Stimulated activated CD4-positive, alpha-beta T cell treated with anti-CD3 and anti-CD28 coated beads, Interleukin-2, amount 100 ng/mL, for 48 hours (primary cell): ENCODE measurements around the gene DDOST.
A peak's percentile ranks its signal among the peaks of the same experiment; 100 is the strongest.

Experiments
- DNase-seq, 2 donors: peaks; one replicate each; pipeline ENCODE4 v3.0.0-alpha.2; 2020

DDOST gene

DNA sequence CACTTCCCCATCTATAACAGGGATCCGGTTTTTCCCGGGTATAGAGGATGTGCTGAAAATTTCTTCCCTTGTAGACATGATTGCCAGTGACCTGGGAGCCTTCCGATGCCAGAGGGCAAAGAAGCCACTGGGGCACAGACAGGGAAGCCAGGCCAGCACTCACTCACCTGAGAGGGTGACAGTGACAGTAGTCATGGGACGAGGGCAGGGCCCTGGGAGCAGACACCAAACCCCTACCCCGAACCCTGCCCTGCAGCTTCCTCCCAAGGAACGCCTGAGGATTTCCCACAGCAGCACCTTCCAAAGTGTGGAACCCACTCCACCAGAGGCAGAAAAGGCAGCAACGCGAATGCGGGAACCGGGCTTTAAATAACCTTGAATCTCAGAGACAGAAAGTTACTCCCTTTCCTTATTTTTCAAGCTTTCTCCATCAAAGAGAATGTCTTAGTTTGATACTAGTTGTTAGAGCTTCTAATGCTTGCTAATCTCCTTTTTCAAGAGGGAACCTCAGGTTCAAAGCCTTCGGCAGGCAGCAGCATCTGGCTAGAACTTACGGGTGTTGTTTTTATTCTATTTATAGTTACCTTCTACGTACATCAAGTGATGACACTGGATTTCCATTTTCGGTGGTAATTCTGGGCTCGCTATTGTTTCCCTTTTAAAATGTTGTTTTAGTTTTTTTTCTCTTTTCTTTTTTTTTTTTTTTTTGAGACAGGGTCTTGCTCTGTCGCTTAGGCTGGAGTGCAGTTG lies 2.8 kb downstream of the DDOST start:
- no peak for DNase-seq

- DNase-seq: no peak
Measured at GRCh38 chr1:20657024-20657423, 4.1 kb downstream of the DDOST start.

DNA sequence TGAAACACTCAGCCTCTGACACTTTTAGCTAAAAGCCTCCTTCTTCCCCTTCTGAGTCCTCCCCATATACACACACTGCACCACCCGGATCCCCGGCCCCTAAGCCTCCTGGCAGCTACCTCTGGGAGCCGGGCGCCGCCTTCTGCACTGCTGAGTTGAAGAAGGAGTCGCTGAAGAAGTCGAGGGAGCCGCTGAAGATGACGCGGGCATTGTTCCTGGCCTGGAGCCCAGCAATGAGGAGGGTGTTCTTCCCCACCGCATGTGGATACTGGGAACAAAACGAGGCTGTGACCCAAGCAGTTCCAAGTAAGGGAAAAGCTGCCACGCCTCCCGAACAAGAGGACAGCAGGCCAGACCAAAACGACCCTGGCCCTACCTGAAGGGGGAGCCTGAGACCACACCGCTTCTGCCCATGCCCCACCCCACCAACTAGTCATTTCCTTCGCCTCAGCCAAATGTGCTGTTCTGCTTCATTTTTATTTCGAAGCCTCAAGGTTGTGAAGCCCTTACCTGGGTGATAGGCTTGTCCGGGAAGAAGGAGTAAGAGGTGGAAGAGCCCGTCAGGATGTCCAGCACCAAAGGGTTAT lies 7.0 kb downstream of the DDOST start:
- DNase-seq: no peak

- no peak for DNase-seq
Measured at GRCh38 chr1:20652300-20652699, 8.9 kb downstream of the DDOST start.

GRCh38 chr1:20648946-20649345 lies 12.2 kb downstream of the DDOST start:
- no peak for DNase-seq

- no peak for DNase-seq
Measured at GRCh38 chr1:20648438-20648837, 12.7 kb downstream of the DDOST start.

DNA sequence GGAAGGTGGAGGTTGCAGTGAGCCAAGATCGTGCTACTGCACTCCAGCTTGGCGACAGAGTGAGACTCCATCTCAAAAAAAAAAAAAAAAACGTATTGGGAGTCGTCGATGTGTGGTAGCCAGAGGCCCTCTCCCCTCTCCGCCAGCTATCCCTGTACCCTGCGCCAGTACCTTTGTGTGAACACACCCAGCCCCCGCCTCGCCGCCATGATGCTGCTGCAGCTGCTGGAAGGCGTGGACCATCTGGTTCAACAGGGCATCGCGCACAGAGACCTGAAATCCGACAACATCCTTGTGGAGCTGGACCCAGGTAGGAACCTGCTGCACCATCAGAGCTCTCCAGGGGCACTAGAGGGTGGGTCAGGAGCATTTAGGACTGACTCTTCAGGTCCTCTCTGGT lies 15.8 kb downstream of the DDOST start:
- no peak for DNase-seq

GRCh38 chr1:20644416-20644815 lies 16.8 kb downstream of the DDOST start:
- no peak for DNase-seq

DNA sequence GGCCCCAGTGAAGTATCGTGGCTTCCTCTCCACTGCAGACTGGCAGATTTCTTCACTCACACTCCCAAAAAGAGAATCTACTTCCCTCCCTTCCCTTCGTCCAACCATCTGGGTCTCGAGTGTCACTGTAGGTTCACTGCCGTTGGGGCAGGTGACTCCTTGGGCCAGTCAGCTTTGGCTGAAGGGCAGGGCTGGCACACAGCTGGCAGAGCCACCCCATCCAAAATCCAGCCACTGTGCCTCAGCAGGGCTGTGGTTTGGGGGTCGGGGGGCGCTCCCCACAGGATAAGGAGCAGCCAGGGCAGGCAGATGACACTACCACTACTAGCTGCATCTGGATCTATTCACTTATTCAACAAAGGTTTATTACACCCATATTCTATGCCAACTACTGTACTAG lies 18.1 kb downstream of the DDOST start:
- DNase-seq: no peak

DNA sequence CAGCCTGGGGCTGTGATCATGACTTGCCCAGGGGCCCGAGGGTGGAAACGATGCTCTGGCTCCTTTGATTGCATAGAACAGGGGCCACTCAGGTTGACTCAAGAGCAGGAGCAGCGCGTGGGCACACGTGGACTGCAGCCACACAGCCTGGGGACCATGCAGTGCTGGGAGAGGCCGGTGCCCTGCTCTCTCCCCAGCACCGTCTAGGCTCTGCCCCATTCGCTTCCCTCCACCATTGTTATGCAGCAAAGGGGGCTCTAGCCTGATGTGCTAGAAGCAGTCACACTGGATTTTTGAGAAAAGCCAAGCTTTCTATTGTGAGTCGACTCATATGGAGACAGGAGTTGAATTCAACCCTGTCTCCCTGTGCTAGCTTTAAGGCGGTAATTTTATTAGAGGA lies 19.2 kb downstream of the DDOST start:
- no peak for DNase-seq

- DNase-seq: peak; percentile 44 to 53
Measured at GRCh38 chr1:20640183-20640597, 21.0 kb downstream of the DDOST start.

DNA sequence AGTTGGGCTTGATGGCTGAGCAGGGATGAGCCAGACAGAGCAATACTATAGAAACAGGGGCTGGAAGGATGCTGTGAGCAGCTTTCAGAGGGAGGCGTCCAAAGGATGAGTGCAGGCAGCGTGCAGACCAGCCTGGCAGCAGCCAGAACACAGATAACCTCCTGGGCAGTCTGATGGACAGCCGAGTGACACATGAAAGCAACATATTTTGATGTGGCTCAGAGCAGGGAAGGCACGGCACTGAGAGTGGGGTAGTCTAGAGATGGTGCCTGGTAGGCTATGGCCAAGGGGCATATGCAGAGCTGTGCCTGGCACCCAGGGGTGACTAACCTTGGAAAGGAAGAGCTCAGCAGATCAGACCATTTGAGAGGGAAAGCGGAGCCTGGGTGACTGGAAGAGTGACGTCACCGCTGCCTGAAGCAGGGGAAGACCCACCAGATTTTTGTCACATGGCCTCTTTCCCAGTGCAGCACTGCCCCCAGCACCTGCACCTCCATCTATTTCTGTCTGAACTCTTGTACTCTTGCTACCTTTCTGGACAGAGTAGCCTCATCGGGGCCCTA lies 24.3 kb downstream of the DDOST start:
- no peak for DNase-seq

DNA sequence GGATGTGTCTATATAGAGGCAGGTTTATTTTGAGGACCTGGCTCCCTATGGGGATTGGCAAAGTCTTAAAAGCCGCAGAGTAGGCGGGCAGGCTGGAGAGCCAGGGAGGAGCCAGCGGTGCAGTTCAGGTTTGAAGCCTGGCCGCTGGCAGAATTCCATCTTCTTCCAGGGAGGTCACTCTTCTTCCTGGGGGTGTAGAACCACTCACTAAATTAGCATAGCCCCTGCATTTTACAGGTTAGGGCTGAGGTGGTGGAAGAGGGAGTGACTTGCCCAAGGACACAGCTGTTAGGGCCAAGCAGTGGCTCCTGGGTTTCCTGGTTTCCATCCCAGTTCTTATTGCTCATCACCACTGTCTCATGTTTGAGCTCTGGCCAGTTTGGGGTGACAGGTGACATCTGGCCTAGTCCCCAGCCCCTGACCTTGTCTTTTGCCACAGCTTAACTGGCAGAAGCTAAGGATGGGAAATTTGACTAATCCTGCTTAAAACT lies 26.5 kb downstream of the DDOST start:
- DNase-seq: no peak

- no peak for DNase-seq
Measured at GRCh38 chr1:20634065-20634593, 27.0 kb downstream of the DDOST start.

DNA sequence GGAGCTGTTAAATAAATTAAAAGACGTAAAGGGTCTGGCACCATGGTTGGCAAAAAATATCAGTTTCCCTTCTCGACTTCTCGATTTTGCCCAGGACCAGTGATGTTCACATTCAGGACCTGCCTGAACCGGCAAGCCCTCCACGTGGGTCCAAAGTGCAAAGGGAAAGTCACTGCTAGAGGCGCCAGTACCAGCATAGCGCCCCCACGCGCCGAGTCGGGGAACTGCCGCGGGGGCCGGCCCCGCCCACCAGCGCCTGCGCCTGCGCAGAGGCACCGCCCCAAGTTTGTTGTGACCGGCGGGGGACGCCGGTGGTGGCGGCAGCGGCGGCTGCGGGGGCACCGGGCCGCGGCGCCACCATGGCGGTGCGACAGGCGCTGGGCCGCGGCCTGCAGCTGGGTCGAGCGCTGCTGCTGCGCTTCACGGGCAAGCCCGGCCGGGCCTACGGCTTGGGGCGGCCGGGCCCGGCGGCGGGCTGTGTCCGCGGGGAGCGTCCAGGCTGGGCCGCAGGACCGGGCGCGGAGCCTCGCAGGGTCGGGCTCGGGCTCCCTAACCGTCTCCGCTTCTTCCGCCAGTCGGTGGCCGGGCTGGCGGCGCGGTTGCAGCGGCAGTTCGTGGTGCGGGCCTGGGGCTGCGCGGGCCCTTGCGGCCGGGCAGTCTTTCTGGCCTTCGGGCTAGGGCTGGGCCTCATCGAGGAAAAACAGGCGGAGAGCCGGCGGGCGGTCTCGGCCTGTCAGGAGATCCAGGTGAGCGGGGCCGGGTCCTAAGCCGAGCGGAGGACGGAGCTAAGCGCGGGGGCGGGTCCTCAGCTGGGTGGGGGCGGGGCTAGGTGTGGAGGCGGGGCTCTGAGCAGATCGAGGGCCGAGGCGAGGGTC lies 27.7 kb downstream of the DDOST start, which contains the start of gene PINK1:
TSS of gene PINK1 (plus strand) at position 269 of the 875 bp plus-strand sequence. CDS start at position 360, 91 bp downstream.
- DNase-seq: peak; percentile 91 to 94

- no peak for DNase-seq
Measured at GRCh38 chr1:20632386-20632785, 28.8 kb downstream of the DDOST start.

GRCh38 chr1:20630729-20631128 lies 30.4 kb downstream of the DDOST start:
- no peak for DNase-seq

- DNase-seq: no peak
Measured at GRCh38 chr1:20626524-20626923, 34.6 kb downstream of the DDOST start.

DNA sequence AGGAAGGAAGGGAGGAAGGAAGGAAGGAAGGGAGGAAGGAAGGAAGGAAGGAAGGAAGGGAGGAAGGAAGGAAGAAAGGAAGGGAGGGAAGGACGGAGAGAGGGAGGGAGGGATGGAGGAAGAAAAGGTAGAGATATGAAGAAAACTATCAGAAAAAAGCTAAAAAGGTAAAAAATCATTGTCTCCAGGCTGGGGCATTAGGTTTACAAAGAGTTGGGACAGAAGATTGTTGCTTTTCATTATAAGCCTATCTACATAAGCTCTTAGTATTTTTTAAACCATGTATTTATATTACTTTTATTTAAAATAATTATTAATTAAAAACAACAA lies 35.1 kb downstream of the DDOST start:
- DNase-seq: no peak

- DNase-seq: no peak
Measured at GRCh38 chr1:20625176-20626097, 35.7 kb downstream of the DDOST start.

- no peak for DNase-seq
Measured at GRCh38 chr1:20624709-20625108, 36.5 kb downstream of the DDOST start.

- no peak for DNase-seq
Measured at GRCh38 chr1:20621012-20621411, 40.2 kb downstream of the DDOST start.
